ENCODE results near the gene CYLC1.

CYLC1 gene

DNA sequence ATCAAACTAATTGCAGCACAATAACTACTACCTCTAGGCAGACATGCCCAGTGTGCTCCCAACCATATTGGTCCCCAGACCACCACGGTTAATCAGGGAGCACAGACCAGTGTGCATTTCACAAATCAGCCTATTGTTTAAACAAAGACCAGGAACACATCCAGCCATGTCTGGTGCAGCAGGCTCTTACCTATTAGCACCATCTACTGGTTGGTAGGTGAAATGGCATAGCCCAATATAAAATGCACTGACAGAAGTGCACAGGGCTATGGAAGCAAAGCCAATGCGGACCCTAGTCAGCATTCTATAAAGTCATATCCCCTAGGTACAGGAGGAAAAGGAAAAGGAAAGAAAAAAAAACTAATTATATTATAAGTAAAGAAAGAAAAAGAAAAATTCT lies 15.5 kb upstream of the CYLC1 start:
- no peak for TF ChIP-seq ZFP30 (CRISPR knock-in tag; IDR thresholded peaks at IDR 0.05)
- ATAC-seq = peak; percentile 87

DNA sequence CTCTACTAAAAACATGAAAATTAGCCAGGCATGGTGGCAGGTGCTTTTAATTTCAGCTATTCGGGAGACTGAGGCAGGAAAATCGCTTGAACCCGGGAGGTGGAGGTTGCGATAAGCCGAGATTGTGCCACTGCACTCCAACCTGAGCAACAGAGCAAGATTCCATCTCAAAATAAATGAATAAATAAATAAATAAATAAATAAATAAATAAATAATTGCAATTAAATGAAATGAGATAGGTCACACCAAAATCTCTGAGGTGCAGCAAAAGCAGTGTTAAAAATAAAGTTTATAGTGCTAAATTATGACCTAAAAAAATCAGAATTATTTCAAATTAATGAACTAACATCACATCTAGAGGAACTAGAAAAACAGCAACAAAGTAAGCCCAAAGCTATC lies 13.6 kb upstream of the CYLC1 start:
- TF ChIP-seq ZFP3 (CRISPR knock-in tag; IDR thresholded peaks at IDR 0.05) (no peak), ZNF70 (CRISPR knock-in tag; IDR thresholded peaks at IDR 0.05) (no peak)
- no peak for ATAC-seq

DNA sequence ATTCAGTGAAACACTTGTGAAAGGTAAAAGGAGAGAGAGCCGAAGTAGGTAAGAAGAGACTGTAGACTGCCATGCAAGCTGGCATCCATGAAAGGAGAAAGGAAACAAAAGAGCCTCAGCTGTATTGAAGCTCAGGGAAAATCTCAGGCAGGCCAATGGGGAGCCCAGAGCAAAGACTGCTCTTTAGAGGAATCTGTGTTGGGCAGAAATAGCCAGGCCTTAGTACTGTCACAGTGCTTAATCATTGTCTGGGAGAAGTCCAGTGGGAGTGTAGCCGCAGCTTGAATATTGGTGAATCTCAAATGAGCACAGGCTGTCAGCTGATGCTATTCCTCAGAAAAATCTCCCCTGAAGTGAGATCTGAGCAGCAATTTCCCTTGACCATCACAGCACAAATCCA lies 27.6 kb downstream of the CYLC1 start:
- TF ChIP-seq ZNF8 (CRISPR knock-in tag; IDR thresholded peaks at IDR 0.05) = no peak
- TF ChIP-seq, protein P1, sequence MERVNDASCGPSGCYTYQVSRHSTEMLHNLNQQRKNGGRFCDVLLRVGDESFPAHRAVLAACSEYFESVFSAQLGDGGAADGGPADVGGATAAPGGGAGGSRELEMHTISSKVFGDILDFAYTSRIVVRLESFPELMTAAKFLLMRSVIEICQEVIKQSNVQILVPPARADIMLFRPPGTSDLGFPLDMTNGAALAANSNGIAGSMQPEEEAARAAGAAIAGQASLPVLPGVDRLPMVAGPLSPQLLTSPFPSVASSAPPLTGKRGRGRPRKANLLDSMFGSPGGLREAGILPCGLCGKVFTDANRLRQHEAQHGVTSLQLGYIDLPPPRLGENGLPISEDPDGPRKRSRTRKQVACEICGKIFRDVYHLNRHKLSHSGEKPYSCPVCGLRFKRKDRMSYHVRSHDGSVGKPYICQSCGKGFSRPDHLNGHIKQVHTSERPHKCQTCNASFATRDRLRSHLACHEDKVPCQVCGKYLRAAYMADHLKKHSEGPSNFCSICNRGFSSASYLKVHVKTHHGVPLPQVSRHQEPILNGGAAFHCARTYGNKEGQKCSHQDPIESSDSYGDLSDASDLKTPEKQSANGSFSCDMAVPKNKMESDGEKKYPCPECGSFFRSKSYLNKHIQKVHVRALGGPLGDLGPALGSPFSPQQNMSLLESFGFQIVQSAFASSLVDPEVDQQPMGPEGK (CRISPR knock-in tag; IDR thresholded peaks at IDR 0.05; ENCODE audit: borderline replicate concordance) = no peak
- no peak for TF ChIP-seq OSR1 (CRISPR knock-in tag; IDR thresholded peaks at IDR 0.05)
- no peak for TF ChIP-seq ZC3H10 (CRISPR knock-in tag; IDR thresholded peaks at IDR 0.05)
- TF ChIP-seq ZNF565 (CRISPR knock-in tag; conservative IDR thresholded peaks at IDR 0.05; ENCODE audit: low read depth) = no peak
- TF ChIP-seq PPARA (CRISPR knock-in tag; IDR thresholded peaks at IDR 0.05; ENCODE audit: borderline replicate concordance) = no peak
- no peak for ATAC-seq

DNA sequence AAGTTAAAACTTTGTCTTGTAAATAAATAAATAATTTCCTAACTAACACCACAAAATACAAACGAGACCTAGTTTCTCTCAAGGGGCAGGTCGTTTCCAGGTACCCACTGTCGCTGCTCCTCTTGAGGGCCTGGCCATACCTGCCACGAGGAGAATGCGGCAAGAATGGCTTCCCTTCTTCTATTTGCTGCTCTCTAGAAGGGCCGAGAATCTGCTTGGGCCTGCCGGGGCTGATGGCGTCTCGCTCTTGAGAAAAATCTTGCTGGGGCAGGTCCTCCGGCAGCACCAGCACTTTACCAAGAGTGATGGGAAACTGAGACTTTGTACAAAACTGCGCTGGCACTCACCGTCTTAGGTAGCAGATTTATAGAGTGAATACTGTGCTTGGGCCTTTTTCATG lies 31.5 kb downstream of the CYLC1 start:
- TF ChIP-seq RARB (CRISPR knock-in tag; IDR thresholded peaks at IDR 0.05) (no peak), OSR1 (CRISPR knock-in tag; IDR thresholded peaks at IDR 0.05) (no peak), ESRRG (CRISPR knock-in tag; IDR thresholded peaks at IDR 0.05) (no peak), BACH2 (CRISPR knock-in tag; IDR thresholded peaks at IDR 0.05; ENCODE audit: borderline replicate concordance) (no peak)
- TF ChIP-seq, protein P2, sequence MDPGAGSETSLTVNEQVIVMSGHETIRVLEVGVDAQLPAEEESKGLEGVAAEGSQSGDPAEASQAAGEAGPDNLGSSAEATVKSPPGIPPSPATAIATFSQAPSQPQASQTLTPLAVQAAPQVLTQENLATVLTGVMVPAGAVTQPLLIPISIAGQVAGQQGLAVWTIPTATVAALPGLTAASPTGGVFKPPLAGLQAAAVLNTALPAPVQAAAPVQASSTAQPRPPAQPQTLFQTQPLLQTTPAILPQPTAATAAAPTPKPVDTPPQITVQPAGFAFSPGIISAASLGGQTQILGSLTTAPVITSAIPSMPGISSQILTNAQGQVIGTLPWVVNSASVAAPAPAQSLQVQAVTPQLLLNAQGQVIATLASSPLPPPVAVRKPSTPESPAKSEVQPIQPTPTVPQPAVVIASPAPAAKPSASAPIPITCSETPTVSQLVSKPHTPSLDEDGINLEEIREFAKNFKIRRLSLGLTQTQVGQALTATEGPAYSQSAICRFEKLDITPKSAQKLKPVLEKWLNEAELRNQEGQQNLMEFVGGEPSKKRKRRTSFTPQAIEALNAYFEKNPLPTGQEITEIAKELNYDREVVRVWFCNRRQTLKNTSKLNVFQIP (CRISPR knock-in tag; IDR thresholded peaks at IDR 0.05; ENCODE audit: borderline replicate concordance, low read depth) = no peak
- no peak for ATAC-seq

DNA sequence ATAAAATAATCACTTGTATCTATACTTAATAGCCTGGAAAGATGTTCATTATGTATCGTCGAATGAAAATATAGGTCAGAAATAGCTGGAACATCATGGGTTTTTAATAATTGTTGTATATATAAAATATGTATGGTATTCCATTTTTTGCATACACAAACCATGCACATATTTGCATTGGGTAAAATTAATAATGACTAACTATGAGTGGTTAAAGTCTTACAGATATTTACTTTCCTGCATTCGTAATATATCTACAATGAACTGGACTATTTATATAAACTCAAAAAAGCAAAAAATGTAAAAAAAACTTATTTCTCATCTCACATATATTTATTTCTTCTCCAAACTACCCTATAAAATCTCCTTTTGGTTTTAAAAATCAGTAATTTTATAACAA lies 46.0 kb downstream of the CYLC1 start:
- no peak for ATAC-seq
- TF ChIP-seq CSDC2 (CRISPR knock-in tag; IDR thresholded peaks at IDR 0.05) (no peak), ZFP3 (CRISPR knock-in tag; IDR thresholded peaks at IDR 0.05) (no peak), TOX (CRISPR knock-in tag; IDR thresholded peaks at IDR 0.05; ENCODE audit: borderline replicate concordance) (no peak), RARB (CRISPR knock-in tag; IDR thresholded peaks at IDR 0.05) (no peak), ZNF8 (CRISPR knock-in tag; IDR thresholded peaks at IDR 0.05) (no peak), OSR1 (CRISPR knock-in tag; IDR thresholded peaks at IDR 0.05) (no peak), ZC3H10 (CRISPR knock-in tag; IDR thresholded peaks at IDR 0.05) (no peak), ZFP30 (CRISPR knock-in tag; IDR thresholded peaks at IDR 0.05) (no peak)
- TF ChIP-seq, protein P3, sequence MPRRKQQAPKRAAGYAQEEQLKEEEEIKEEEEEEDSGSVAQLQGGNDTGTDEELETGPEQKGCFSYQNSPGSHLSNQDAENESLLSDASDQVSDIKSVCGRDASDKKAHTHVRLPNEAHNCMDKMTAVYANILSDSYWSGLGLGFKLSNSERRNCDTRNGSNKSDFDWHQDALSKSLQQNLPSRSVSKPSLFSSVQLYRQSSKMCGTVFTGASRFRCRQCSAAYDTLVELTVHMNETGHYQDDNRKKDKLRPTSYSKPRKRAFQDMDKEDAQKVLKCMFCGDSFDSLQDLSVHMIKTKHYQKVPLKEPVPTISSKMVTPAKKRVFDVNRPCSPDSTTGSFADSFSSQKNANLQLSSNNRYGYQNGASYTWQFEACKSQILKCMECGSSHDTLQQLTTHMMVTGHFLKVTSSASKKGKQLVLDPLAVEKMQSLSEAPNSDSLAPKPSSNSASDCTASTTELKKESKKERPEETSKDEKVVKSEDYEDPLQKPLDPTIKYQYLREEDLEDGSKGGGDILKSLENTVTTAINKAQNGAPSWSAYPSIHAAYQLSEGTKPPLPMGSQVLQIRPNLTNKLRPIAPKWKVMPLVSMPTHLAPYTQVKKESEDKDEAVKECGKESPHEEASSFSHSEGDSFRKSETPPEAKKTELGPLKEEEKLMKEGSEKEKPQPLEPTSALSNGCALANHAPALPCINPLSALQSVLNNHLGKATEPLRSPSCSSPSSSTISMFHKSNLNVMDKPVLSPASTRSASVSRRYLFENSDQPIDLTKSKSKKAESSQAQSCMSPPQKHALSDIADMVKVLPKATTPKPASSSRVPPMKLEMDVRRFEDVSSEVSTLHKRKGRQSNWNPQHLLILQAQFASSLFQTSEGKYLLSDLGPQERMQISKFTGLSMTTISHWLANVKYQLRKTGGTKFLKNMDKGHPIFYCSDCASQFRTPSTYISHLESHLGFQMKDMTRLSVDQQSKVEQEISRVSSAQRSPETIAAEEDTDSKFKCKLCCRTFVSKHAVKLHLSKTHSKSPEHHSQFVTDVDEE (CRISPR knock-in tag; IDR thresholded peaks at IDR 0.05) = no peak

DNA sequence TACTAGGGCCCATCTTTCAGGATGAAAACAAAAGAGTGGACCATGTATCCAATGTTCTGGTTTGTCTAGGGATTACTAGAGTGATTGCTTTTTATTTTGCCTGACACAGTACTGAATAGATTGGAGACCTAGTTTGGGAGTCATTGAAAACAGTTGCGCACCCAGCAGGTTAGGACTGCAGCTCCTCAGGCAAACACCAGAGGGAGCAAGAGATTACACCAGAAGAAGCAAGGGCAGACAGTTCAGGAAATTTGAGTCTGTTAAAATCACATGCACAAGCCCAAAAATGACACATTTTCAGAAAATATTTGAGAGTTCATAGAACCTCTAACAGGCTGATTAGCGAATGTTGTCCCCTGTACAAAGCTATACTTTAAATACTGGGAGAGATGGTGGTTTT lies 55.6 kb downstream of the CYLC1 start:
- TF ChIP-seq ZNF565 (CRISPR knock-in tag; conservative IDR thresholded peaks at IDR 0.05; ENCODE audit: low read depth) = no peak
- TF ChIP-seq ZFP30 (CRISPR knock-in tag; IDR thresholded peaks at IDR 0.05) = no peak

DNA sequence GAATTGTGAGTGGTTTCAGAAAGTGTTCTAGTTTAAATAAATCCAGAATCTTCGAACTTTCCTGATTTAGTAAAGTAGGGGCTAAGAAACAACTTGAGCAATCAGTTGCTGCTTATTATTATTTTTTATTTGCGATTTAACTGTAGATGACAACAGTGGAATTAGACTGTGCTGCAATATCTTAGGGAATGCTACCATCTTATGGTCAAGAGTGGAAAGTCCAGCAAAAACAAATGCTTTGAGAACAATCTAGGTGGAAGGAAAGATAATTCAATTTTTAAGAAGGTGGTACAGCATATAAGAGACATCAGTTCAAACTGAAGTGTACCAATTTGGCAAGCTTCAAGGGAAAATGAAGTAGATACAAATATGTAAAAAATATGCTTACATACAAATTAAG lies 73.3 kb downstream of the CYLC1 start:
- no peak for ATAC-seq
- TF ChIP-seq TOX (CRISPR knock-in tag; IDR thresholded peaks at IDR 0.05; ENCODE audit: borderline replicate concordance) (no peak), ZFP3 (CRISPR knock-in tag; IDR thresholded peaks at IDR 0.05) (no peak), PPARA (CRISPR knock-in tag; IDR thresholded peaks at IDR 0.05; ENCODE audit: borderline replicate concordance) (no peak), ZNF70 (CRISPR knock-in tag; IDR thresholded peaks at IDR 0.05) (no peak)

More for the DNA sequence above, 55.6 kb downstream of the CYLC1 start:
- ATAC-seq = peak; percentile 69; the same call in 1 of the 3 replicates
